NT2/D1 (cell line): ENCODE results near the gene RNLS.

Experiments used
- DNase-seq: peaks from one replicate; pipeline ENCODE4 v3.0.0-alpha.2; 2011; ENCODE audit warnings: low read depth, low spot score
- H3K27me3 ChIP-seq: 2 replicates; pipeline ENCODE4 v1.6.0; 2011; ENCODE audit warnings: mild to moderate bottlenecking; ENCODE audit not compliant: insufficient read length, insufficient read depth
- H3K36me3 ChIP-seq: 2 replicates; pipeline ENCODE4 v1.6.1; 2011; ENCODE audit warnings: mild to moderate bottlenecking, low read length, mixed read lengths; ENCODE audit not compliant: insufficient read depth, insufficient read length
- H3K4me1 ChIP-seq: 2 replicates; pipeline ENCODE4 v1.5.1; 2011; ENCODE audit not compliant: insufficient read depth, insufficient read length
- H3K4me3 ChIP-seq: 2 replicates; pipeline ENCODE4 v1.5.1; 2011; ENCODE audit warnings: low read depth; ENCODE audit not compliant: insufficient read length
- H3K9ac ChIP-seq: 2 replicates; pipeline ENCODE4 v1.6.0; 2011; ENCODE audit warnings: low read depth; ENCODE audit not compliant: insufficient read length
- H3K9me3 ChIP-seq: 2 replicates; pipeline ENCODE4 v1.5.1; 2011; ENCODE audit warnings: mild to moderate bottlenecking, low read length; ENCODE audit not compliant: insufficient read depth
- SUZ12 ChIP-seq: IDR thresholded peaks from 2 replicates; pipeline ENCODE4 v1.6.1; 2011; ENCODE audit not compliant: insufficient read length, insufficient read depth; ENCODE audit errors: extremely low read depth
- YY1 ChIP-seq: IDR thresholded peaks from 2 replicates; pipeline ENCODE4 v1.6.1; 2011; ENCODE audit not compliant: insufficient read length, insufficient read depth
- ZNF274 ChIP-seq: IDR thresholded peaks from 2 replicates; pipeline ENCODE4 v1.6.1; 2011; ENCODE audit warnings: mild to moderate bottlenecking, low read depth, low read length

The RNLS gene

GRCh38 chr10:88608780-88609179 is 25.7 kb upstream of the RNLS start:
- H3K4me1 ChIP-seq: no peaks in the 10 kb centered on the region
- H3K9me3 ChIP-seq: no peaks in the 10 kb centered on the region
- no peaks in the 10 kb centered on the region for H3K36me3 ChIP-seq
- H3K27me3 ChIP-seq: no peaks in the 10 kb centered on the region
- no peak overlapping the region for H3K9ac ChIP-seq
- TF ChIP-seq YY1: no peak
- no peak for TF ChIP-seq ZNF274
- TF ChIP-seq SUZ12: no peak
- DNase-seq: no peak
- no peak overlapping the region for H3K4me3 ChIP-seq

- TF ChIP-seq SUZ12 (no peak), ZNF274 (no peak), YY1 (no peak)
Observed at GRCh38 chr10:88608052-88608732, 25.1 kb upstream of the RNLS start.

GRCh38 chr10:88598055-88598454 is 14.9 kb upstream of the RNLS start:
- Histone ChIP-seq H3K27me3 (no peaks in the 10 kb centered on the region), H3K9me3 (no peaks in the 10 kb centered on the region), H3K9ac (no peak overlapping the region), H3K36me3 (no peaks in the 10 kb centered on the region), H3K4me3 (no peak overlapping the region), H3K4me1 (no peaks in the 10 kb centered on the region)
- TF ChIP-seq ZNF274 (no peak), YY1 (no peak), SUZ12 (no peak)
- DNase-seq: no peak

More at GRCh38 chr10:88608052-88608732, 25.1 kb upstream of the RNLS start:
- no peaks in the 10 kb centered on the region for H3K4me1 ChIP-seq
- no peak for DNase-seq
- no peak overlapping the region for H3K9ac ChIP-seq
- H3K36me3 ChIP-seq: no peaks in the 10 kb centered on the region
- H3K9me3 ChIP-seq: no peaks in the 10 kb centered on the region
- H3K4me3 ChIP-seq: no peak overlapping the region
- no peaks in the 10 kb centered on the region for H3K27me3 ChIP-seq

- no peaks in the 10 kb centered on the region for H3K4me1 ChIP-seq
Observed at GRCh38 chr10:88594482-88594881, 11.4 kb upstream of the RNLS start.

GRCh38 chr10:88592906-88593305 is 9.8 kb upstream of the RNLS start:
- TF ChIP-seq SUZ12 (no peak), ZNF274 (no peak), YY1 (no peak)
- no peaks in the 10 kb centered on the region for H3K4me1 ChIP-seq
- H3K9me3 ChIP-seq: no peaks in the 10 kb centered on the region
- H3K4me3 ChIP-seq: no peak overlapping the region
- H3K27me3 ChIP-seq: no peaks in the 10 kb centered on the region
- no peak overlapping the region for H3K9ac ChIP-seq
- H3K36me3 ChIP-seq: no peaks in the 10 kb centered on the region
- no peak for DNase-seq

More at GRCh38 chr10:88594482-88594881, 11.4 kb upstream of the RNLS start:
- H3K4me3 ChIP-seq: no peak overlapping the region
- H3K9me3 ChIP-seq: no peaks in the 10 kb centered on the region
- H3K9ac ChIP-seq: no peak overlapping the region
- no peaks in the 10 kb centered on the region for H3K27me3 ChIP-seq
- TF ChIP-seq YY1 (no peak), ZNF274 (no peak), SUZ12 (no peak)
- no peaks in the 10 kb centered on the region for H3K36me3 ChIP-seq
- DNase-seq: no peak

- no peak for DNase-seq
- Histone ChIP-seq H3K4me1 (no peaks in the 10 kb centered on the region), H3K9ac (no peak overlapping the region), H3K27me3 (no peaks in the 10 kb centered on the region), H3K36me3 (no peaks in the 10 kb centered on the region), H3K9me3 (no peaks in the 10 kb centered on the region), H3K4me3 (no peak overlapping the region)
- TF ChIP-seq YY1 (no peak), SUZ12 (no peak), ZNF274 (no peak)
Observed at GRCh38 chr10:88592381-88592780, 9.3 kb upstream of the RNLS start.

- Histone ChIP-seq H3K27me3 (no peaks in the 10 kb centered on the region), H3K4me1 (no peaks in the 10 kb centered on the region), H3K4me3 (no peak within 1 kb of the TSS), H3K9ac (no peak within 1 kb of the TSS), H3K9me3 (no peaks in the 10 kb centered on the region), H3K36me3 (no peaks in the 10 kb centered on the region)
- no peak for TF ChIP-seq ZNF274
- TF ChIP-seq YY1: no peak
- TF ChIP-seq SUZ12: no peak
- DNase-seq: no peak
Observed at GRCh38 chr10:88586462-88586861, 3.3 kb upstream of the RNLS start, which contains the start of gene LIPJ. Gene LIPJ, plus strand, starts transcription at chr10:88586762. Its CDS starts 3,926 bp downstream, at chr10:88590688.
